ENCODE measurements around the gene TMCO1.
"Not testable (repeated sequence)": the region's sequence is repeated elsewhere in the genome, so short reads cannot be mapped to it uniquely, and the experiment has no call there.

TMCO1 gene

DNA sequence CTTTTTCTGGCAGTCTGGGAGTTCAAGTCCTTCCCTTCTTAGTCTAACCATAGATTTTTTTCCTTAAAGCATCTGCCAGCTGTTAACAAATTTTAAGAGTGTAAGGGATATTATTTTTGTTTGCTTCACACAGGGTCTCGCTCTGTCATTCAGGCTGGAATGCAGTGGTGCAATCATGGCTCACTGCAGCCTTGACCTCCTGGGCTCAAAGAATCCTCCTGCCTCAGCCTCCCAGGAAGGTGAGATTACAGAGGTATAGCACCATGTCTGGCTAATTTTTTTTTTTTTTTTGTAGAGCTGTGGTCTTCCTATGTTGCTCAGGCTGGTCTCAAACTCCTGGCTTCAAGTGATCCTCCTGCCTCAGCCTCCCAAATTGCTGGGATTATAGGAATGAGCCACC is 23.8 kb downstream of the TMCO1 start:
- DNase-seq = not testable (repeated sequence)

DNA sequence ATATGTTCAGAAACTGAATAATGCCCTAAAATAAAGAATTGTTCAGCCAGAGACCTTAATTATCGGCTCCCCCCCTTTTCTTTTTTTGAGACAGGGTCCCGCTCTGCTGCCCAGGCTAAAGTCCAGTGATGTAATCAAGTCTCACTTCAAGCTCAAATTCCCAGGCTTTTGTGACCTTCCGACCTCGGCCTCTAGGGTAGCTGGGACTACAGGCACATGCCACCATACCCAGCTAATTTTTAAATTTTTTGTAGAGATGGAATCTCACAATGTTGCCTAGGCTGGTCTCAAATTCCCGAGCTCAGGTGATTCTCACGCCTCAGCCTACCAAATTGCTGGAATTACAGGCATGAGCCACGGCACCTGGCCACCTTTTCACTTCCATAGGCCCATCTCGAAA is 26.5 kb downstream of the TMCO1 start:
- no peak for DNase-seq

DNA sequence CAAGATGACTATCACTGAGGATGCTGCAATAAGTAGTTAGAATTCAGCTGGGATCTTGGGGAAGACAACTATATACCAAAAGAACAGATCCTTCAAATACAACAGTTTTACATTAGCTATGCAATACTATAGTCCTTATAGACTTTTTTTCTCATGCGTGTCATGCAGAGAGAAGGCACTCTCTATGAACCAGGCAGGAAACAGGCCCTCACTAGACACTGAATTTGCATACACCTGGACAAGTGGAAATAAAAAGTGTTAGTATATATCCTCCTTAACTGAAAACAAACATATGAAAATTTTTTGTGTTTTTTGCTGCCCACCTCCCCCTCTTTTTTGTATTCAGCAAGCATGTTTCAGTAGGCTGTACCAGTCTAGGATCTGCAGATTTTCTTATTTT is 29.9 kb downstream of the TMCO1 start:
- DNase-seq = no peak

DNA sequence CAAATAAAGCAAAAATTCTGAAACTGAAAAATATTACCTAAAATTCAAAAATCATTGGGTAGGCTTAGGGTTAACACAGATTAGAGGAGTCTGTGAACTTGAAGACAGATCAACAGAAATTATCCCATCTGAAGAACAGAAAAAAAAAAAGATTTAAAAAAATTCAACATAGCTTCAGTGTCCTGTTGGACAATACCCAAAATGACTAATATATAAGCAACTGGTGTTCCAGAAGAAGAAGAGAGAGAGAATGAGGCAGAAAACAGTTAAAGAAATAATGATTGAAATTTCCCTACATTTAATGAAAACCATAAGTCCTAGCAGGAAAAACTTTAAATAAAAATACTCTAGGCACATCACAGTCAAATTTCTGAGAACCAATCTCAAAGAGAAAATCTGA is 31.5 kb downstream of the TMCO1 start:
- DNase-seq = no peak

DNA sequence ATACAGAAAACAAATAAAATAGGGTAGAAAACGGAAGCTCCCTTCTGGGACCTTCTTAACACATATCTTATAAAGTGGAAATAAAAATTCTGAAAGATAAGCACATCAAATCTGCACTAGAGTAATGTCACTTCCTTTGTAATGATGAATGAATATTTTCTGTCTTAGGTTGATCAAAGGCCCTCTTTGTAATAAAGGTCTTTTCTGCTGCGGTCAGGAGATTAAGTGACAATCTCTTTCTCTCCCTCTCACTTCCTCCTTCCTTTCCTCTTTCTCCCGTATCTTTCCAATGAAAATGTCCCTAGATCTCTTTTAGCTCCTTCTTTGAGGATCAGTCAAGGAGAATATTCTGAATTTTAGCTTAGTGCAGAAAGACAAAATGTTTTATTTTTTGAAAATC is 33.8 kb downstream of the TMCO1 start:
- DNase-seq = no peak

DNA sequence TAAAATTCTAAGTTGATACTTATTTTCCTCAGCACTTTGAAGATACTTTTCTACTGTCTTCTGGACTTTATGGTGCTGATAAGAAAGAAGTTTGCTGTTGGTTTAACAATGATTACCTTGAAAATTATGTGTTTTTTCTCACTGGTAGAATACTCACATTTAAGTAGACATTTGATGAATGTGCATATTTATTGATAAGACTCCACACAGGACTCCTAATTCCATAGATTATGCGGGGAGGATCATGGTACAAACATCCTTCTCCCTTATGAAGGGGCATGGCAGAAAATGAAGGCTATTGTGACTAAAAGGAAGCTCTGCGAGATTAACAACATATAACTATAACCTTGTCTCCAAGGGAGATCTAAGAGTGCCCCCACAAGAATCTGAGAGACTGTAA is 41.8 kb downstream of the TMCO1 start:
- DNase-seq = no peak

DNA sequence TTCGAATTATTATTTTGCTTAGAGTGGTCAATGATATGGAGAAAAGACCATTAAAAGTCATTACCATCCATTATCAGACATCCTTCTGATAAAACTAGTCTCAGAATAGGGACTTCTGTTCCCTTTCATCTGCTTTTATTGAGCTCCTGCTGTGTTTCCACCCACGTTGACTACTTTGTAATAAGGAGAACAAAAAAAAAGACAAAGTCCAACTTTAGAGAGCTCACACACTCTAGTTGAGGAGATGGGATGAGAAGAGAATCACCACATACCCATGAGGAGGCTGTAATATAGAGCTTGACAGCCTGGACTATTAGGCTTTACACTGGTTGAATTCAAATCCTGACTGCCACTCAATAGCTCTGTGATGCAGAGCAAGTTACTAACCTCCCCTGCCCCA is 42.5 kb downstream of the TMCO1 start:
- no peak for DNase-seq

DNA sequence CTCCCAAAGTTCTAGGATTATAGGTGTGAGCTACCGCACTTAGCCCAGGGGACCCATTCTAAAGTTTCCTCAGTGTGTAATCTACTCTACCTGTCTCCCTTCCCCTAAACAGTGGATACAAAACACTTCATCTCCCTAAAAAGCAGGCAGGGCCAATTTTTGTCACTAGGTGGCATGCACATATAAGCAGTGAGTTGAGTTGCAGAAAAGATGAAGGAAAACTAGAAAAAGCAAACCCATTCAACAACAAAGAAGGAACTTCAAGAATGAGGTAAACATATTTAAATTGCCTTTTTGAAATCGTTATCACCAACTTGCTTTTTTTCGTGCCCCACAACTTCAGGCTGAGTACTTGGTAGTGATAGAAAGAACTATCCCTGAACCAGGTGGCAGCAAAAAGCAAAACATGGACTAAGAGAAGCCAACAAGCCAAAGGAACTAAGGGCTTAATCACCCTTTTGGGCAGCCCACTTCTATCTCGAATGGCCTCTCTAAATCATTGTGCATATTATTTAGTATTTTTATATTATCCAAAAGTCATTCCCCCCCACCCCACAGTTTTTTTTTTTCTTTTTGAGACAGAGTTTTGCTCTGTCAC is 50.7 kb downstream of the TMCO1 start:
- DNase-seq = no peak

DNA sequence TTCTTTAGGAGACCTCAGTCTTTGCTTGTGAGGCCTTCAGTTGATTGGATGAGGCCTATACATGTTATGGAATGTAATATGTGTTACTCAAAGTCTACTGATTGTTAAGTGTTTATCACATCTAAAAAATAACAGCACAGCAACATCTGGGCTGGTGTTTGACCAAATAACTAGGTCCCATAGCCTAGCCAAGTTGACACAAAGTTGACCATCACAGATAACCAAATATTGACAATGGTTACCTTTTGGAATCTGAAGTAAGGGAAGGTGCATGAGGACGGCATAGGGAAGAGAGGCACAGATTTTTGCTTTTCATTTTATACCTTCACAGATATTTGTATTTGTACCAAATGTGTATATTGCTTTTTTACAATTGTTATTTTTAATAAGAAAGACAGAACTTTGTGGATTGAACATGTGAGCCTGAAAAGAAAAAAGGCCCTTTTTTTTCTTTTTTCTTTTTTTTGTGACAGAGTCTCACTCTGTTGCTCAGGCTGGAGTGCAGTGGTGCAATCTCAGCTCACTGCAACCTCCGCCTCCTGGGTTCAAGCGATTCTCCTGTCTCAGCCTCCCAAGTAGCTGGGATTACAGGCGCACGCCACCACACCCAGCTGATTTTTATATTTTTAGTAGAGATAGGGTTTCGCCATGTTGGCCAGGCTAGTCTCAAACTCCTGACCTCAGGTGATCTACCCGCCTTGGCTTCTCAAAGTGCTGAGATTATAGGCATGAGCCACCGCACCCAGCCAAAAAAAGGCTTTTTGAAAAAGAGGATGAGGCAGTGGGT is 52.2 kb downstream of the TMCO1 start:
- not testable (repeated sequence) for DNase-seq

DNA sequence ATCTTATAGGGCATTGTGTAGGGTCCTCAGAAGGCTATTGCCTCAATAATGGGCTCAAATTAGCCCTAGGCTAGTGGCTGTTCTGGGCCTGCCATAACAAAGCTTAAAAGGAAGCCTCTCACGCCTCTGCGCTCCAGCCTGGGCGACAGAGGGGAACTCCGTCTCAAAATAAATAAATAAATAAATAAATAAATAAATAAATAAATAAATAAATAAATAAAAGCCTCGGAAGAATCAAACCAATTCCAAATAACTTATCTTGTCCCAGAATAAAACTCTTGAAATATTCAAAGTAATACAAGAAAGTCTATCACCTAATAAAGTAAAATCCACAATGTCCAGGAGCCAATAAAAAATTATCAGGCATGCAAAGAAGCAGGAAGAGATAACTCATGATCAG is 55.9 kb downstream of the TMCO1 start:
- no peak for DNase-seq

DNA sequence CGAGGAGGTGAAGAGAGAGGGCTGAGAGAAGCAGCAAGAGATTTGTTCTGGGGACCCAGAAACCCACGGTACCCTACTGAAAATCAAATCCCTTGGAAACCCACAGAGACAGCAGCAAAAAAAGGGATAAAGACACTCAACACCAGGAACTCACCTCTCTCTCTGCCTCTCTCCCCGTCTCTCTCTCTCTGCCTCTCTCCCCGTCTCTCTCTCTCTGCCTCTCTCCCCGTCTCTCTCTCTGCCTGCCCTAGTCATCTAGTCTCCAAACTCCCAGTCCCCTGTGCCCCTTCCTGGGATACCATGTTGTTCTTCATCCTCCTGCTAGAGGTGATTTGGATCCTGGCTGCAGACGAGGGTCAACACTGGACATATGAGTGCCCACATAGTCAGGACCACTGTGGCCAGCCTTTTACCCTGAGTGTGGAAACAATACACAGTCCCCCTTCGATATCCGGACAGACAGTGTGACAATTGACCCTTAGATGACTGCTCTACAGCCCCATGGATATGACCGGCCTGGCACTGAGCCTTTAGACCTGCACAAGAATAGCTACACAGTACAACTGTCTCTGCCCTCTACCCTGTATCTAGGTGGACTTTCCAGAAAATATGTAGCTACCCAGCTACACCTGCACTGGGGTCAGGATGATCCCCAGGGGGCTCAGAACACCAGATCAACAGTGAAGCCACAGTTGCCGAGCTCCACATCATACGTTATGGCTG is 60.5 kb downstream of the TMCO1 start:
- no peak for DNase-seq

DNA sequence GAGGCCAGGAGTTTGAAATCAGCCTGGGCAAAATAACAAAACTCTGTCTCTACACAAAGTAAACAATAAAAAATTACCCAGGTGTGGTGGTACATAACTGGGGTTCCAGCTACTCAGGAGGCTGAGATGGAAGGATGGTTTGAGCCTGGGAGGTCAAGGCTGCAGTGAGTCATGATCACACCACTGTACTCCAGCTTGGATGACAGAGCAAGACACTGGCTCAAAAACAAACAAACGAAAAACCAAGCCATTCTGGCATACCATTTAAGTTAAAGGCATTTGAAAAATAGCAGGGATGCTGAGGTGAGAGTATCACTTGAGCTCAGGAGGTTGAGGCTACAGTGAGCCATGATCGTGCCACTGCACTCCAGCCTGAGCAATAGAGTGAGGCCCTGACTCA is 65.0 kb downstream of the TMCO1 start:
- DNase-seq = no peak

DNA sequence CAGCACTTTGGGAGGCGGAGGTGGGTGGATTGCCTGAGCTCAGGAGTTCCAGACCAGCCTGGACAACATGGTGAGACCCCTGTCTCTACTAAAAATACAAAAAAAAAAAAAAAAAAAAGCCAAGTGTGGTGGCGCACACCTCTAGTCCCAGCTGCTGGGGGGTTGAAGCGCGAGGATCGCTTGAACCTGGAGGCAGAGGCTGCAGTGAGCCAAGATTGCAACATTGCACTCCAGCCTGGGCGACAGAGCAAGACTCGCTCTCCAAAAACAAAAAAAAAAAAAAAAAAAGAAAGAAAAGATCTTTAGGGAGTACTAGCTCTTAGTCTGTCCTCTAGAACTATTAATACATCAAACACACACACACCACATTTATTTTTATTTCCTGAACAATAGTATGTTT is 66.7 kb downstream of the TMCO1 start:
- not testable (repeated sequence) for DNase-seq

DNA sequence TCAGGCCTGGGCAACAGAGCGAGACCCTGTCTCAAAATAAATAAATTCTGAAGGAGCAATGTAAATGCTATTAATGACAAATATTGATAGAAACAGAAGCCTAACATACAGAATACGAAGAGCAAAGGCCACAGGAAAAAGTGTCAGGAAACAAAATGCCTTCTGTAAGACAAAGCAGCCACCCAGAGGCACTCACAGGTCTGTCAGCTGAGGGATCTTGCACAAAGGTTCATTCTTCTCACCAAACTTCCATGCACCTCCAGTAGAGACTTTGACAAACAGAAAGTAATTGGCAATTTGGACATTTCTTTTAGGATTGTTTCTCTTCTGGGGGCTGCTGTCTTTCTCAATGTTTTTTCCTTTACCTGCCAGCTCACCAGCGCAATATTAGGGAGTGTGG is 69.1 kb downstream of the TMCO1 start:
- no peak for DNase-seq

DNA sequence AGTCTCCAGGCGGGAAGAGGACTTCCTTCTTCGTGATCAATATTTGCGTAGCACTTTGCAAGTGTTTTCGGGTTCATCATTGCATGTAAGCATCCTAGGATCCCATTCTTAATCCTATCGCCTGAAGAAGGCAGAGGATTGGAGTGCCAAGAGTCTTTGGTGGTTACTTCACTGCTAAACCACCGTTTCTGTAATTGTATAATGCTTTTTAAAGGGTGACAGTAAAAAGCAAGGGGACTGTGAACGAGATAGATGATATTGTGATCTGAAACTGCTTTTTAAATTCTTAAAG is 70.0 kb downstream of the TMCO1 start:
- no peak for DNase-seq

DNA sequence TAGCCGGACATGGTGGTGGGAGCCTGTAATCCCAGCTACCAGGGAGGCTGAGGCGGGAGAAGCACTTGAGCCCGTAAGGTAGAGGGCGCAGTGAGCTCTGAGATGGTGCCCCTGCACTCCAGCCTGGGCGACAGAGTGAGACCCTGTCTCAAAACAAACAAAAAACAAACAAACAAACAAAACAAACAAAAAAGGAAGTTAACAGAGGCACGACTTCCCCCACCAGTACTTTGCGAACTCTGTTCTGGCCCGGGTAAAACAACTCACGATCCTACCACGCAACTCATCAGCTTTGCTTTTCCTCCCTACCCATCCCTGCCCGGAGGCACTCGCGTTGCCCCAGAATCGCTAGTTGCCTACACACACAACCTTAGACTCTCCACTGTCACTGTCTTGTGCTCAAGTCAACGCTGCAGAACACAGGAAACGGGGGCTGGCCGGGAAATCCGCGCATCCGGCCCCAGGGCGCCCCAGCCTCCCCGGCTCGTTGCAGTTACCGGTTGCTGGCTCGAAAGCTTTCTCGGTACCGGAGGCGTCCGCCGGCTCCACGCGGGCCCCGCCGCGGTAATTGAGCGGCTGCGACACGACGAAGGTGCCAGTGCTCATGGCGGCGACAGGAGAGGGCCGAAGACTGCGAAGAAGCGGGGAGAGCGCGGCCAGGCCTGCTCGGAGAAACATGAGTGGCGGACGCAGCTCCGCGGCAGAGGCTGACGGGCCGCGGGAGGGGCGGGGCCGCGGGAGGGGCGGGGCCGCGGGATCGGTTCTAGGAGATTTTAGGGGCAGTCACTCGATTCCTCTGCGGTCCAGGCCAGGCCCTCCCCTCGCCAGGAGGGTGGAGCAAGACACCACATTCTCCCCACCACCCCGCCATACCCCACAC is 70.5 kb downstream of the TMCO1 start, which contains the start of gene ALDH9A1:
Gene ALDH9A1, minus strand, starts transcription at position 682 of the 880 bp plus-strand sequence. Its CDS starts 4 bp downstream, at position 678.
- DNase-seq = peak; percentile 80

DNA sequence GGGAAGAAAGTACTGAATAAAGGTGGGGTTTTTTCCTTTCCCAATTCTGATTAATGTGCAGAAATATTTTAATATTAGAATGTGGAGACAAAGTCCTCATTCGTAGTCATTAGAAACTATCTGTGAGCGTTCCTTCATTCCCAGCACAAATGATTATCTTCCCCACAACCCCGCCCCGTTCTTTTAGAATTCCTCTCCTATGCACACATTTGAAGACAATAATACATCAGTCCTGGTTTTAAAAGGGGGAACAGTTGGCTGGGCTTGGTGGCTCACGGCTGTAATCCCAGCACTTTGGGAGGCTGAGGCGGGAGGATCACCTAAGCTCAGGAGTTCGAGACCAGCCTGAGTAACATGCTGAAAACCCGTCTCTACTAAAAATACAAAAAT is 71.2 kb downstream of the TMCO1 start:
- no peak for DNase-seq

DNA sequence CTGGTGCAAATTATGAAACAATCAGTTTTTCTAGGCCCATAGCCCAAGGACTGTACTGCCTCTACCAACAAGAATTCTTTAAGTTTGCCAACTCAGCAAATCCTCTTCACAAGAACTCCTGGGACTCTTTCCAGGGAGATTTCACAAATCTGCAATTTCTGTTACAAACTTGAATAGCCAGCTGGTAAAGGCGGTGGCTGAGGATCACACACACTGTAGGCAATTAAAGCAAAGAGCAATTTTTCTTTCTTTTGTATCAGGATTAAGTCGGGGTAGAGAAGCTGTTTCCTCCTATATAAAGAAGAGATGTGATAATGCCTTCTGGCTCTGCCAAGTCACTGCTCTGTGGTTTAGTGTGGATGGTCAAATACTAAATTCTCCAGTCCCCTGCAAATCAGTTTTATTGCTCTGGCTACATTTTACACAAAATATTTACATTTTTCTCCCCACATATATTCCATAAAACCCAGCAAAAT is 72.0 kb downstream of the TMCO1 start:
- no peak for DNase-seq

DNA sequence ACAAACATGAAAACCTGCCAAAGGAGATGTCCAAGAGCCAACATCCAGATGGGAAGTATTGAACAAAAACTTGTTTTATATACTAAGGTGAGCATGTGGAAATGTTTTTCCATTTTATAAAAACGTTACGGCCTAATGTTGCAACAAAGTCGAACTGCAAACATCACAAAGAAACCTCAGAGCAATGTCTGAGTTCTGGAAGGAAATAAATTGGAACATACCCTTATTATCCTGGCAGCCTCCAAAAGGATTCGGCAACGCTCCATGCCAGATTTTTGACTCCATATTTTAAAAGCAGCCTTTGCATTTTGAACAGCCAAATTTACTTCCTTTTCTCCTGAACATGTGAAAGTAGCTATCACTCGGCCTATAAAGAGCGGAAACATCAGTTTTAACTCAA is 73.6 kb downstream of the TMCO1 start:
- no peak for DNase-seq

DNA sequence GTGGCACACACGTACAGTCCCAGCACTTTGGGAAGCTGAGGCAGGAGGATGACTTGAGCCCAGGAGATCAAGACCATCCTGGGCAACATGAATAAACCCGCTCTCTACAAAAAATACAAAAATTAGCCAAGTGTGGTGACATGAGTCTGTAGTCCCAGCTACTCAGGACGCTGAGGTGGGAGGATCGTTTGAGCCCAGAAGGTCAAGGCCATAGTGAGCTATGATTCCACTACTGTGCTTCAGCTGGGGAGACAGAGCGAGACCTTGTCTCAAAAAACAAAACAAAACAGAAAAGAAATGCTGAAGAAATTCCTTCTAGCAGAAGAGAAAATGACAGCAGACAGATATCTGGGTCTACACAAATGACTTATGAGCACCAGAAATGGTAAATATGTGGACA is 80.6 kb downstream of the TMCO1 start:
- DNase-seq = no peak

DNA sequence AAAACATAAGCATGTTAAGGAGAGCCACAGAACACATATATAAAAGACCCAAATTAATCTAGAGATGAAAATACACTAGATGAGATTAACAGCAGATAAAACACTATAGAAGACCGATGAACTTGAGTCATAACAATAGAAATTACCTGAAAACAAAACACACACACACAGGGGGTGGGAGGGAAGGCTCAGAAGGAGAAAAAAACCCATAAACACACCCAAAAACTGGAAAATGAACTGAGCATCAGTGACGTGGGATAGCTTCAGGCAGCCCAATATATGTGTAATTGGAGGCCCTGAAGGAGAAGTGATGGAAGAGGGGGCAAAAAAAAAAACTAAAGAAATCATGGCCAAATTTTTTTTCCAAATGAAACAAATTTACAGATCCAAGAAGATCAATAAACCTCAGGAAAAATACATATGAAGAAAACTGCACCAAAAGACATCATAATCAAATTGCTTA is 81.7 kb downstream of the TMCO1 start:
- no peak for DNase-seq

DNA sequence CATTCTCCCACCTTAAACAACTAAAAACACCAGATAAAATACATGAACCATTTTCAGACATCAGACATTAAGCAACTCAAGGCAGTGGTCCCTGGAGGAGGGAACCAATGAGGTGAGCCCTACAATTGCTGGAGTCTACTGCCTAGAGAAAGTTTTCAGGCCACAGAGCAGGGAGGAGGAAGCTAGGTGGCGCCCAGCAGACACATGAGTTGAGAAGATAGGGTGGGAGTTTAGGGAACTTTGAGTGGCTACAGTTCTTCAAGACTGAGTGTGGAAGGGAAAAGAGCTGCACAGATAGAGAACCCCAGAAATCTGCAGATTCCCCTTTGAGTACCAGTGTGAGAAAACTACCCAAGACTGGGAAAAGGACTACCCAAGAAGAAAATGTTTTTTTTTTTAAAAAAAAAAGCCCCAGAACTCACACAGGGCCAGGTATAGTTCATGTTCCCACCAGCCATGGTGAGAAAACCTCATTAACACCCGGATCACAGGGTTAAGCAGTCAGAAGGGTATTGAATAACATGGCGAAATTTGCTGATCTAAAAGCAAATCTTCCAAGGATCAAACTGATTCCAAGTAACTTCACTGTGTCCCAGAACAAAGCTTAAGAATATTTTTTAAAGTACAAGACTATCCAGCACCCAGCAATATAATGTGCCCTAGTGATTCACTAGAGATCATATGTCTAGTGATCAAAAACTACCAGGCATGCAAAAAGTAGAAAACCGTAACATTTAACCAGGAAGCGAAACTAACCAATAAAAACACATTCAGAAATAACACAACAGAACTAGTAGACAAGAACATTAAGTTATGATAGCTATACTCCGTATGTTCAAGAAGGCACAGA is 82.3 kb downstream of the TMCO1 start:
- DNase-seq = no peak

Data from activated gamma-delta T cell (primary cell).